T47D (cell line): ENCODE measurements around the gene CDPF1.

Source experiments
- DNase-seq, 2 experiments: peaks; one replicate each; pipeline versions ENCODE4 v3.0.0 to v3.0.0-alpha.2; 2011 to 2012; ENCODE audit warnings: low read depth in 1 of 2, low spot score in 1 of 2
- JUND ChIP-seq: IDR thresholded peaks from 2 replicates; pipeline ENCODE4 v1.6.1; 2012; ENCODE audit warnings: low read depth
- in situ Hi-C: cut with HindIII; loops from 2 replicates; pipeline ENCODE4 v1.10.0; 2016; ENCODE audit warnings: low sequenced_read_pairs, low pct_unique_long_range_greater_than_20kb

CDPF1 gene

DNA sequence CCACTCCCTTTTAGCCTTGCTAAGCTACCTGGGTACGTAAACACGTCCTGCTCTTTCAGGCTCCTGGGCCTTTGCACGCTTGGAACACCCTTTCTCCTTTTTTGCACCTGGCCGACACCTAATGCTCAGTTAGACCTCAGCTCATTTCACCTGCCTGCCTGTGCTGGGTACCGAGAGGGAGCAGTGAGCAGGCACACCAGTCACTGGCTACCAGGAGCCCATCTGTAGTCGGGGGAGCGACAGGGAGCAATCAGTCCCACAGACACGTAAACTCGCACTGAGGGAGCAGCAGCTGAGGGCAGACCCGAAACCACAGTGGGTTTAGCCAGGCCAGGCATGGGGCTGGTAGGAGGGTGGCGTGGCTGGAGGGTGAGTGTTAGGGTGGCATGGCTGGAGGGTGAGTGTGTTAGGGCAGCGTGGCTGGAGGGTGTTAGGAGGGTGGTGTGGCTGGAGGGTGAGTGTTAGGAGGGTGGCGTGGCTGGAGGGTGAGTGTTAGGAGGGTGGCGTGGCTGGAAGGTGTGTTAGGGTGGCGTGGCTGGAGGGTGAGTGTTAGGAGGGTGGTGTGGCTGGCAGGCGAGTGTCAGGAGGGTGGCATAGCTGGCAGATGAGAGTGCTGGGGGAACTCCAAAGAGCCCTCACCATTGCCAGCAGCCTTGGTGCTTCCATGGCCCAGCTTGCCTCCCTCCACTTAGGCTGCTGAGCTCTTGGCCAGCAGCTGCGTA is 40.2 kb upstream of the CDPF1 start:
- no peak for DNase-seq
- in situ Hi-C loops: no loop called here
- TF ChIP-seq JUND: no peak

DNA sequence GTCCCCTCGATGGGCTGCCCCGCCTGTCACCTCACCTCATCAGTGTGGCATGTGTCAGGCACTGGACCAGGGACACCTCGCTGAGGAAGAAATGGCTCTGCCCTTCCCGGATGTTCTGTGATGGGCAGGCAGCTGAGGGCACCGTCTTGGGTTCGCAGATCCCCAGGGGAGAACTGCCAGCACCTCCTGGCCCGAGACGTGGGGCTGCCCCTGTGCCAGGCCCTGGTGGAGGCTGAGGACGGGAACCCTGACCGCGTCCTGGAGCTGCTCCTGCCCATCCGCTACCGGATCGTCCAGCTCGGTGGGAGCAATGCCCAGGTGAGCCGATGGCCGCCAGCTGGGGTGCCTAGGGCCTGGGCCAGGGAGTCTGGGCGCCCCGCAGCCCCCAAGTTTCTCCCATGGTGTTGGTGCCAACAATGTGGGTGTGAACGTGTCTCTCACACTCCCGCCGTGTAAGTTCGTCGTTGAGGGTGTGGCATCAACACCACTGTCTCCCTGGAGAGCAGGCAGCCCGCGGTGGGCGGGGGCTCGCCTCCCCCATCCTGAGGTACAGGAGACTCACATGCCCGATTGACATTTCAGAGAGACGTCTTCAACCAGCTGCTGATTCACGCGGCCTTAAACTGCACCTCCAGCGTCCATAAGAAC is 39.3 kb upstream of the CDPF1 start:
- in situ Hi-C loops: no loop called here
- DNase-seq: no peak
- TF ChIP-seq JUND: no peak

DNA sequence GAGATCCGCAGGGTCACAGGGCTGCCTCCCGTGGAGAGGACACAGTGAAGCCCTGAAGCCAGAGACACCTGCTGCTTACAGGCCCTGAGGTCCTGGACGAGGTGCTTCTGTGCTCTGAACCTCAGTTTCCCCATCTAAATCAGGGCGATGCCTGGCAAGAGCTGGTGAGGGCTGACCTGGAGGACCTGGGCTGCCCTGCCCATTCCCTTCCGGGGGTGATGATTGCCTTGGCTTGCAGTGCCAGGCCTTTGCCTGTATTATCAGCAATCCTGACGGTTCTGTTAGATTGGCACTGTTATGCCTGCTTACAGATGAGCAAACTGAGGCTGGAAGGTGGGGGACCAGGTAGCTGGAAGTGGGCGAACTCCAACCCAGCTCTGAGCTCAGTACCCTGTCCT is 38.8 kb upstream of the CDPF1 start:
- no peak for DNase-seq
- in situ Hi-C loops: no loop called here
- TF ChIP-seq JUND: no peak

DNA sequence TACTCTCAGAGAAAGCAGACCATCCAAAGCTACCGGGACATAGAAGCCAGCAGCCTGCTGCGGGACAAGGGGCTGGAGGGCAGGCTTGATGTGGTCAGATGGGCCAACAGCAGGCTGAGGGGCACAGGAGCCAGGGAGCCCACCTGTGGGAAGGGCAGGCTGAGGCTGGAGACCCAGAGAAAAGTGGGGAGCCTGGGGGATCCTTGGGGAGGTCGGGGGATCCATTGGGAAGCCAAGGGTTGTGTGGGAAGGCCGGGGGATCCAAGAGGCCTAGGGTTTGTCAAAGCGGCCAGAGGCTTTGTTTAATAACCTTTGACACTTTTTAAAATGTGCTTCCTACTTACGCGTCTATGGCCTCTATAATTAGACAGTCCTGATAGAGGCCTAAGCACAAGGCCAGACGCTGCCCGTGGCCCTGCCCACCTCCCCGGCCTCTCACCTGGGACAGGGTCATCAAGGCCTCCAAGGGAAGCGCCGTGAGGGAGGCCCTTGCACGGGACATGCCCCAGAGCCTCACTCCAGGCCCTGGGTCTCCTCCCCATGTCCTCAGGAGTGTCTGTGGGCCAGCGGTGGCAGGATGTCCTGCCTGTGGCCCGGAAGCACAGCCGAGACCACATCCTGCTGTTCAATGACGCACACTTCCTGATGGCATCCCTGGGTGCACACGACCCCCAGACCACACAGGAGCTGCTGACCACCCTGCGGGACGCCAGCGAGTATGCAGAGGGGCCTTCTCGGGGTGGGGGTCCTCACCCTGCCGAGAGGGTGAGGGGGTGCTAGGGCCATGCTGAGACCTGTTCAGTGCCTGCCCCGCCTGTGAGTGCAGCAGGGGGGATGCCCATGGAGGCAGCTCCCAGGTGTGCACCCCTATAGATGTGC is 38.0 kb upstream of the CDPF1 start:
- in situ Hi-C loops: no loop called here

DNA sequence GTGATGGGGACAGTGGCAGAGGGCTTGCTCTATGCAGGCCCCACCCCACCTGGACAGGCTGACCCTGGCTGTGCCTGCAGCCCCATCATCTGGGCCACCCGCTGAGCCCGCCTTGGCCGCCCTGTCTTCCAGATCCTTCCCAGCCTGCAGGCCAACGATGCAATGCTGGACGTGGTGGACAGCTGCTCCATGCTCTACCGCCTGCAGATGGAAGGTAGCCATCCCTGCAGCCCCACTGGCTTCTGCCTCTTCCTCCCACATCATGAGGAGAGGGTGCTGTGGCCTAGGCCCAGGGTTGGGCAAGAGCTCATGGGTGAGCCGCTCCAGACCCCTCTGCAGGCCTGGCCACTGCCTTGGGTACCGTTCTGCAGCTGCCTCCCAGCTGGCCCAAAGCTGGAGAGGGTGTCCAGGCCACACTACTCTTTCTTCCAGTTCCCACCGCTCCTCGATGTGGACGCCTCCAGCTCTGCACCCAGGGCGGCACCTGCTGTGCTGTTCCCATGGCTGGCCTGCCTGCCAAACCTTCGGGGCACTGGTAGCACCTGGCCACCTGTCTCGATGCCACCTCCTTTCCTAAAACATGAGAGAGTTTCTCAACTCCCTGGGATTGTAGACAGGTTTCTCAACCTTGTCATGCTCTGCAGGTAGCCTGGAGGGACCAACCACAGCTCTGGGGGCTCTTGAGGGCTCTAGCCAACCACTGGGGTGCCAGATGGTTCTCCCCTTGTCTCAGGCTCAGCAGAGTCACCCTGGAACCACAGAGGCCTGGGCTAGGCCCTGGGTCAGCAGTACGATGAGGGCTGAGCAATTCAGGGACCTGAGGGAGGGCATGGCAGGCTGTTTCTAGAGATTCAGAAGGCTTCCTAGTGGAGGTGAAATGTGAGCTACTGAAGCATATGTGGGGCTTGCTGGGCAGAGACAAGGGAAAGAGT is 37.1 kb upstream of the CDPF1 start:
- TF ChIP-seq JUND: no peak
- no peak for DNase-seq
- in situ Hi-C loops: no loop called here

More for the DNA sequence above, 38.0 kb upstream of the CDPF1 start:
- TF ChIP-seq JUND: no peak
- DNase-seq: no peak

DNA sequence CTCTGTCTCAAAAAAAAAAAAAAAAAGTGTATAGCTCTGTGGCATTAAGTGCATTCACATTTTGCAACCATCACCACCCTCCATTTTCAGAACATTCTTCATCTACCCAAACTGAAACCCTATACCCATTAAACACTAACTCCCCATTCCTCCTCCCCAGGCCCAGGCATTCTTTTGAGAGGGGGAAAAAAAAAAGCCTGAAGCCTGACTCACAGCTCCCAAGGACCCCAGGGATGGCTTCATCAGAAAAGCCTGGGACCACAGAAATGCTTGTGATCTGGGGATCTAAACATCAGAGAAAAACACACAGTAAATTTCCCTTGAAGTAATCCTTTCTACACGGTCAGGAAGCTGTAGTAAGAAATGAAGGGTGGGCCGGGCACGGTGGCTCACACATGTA is 35.9 kb upstream of the CDPF1 start:
- in situ Hi-C loops: no loop called here
- no peak for DNase-seq

DNA sequence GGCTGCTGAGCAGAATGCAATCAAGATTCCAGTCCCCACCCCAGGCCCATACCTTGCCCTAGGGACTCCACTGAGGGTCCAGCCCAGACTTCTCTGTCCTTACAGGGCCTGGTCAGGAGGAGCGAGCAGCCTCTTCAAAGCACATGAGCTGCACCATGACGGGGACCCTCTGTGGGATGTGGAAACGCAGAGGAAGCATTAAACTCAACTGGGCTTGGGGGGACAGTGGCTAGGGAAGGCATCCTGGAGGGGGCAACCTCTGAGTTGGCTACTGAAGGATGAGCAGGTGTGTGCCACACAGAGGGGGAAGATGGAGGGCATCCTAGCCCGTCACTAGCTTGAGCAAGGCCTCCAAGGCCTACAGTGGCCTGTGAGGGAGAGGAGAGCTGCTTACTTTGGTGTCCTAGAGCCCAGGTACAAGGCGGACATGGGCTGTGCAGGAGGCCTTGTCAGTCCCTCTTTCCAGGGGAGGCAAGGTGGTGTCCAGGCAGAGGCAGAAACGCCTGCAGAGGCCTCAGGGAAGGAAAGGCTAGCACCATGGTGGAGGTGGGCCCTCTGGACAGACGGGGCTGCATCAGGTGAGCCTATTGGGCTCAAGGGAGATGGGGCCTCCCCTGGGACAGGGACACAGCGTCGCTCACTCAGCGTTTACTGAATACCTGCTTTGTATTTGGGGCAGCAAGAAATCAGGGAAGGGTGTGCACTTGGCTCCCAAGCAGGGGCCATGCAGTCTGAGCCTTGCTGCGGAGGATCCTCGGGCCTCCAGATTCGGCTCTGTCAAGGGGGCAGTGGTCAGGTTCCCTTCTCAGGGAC is 32.0 kb upstream of the CDPF1 start:
- no peak for DNase-seq
- TF ChIP-seq JUND: no peak
- in situ Hi-C loops: no loop called here

More for the DNA sequence above, 35.9 kb upstream of the CDPF1 start:
- no peak for TF ChIP-seq JUND

DNA sequence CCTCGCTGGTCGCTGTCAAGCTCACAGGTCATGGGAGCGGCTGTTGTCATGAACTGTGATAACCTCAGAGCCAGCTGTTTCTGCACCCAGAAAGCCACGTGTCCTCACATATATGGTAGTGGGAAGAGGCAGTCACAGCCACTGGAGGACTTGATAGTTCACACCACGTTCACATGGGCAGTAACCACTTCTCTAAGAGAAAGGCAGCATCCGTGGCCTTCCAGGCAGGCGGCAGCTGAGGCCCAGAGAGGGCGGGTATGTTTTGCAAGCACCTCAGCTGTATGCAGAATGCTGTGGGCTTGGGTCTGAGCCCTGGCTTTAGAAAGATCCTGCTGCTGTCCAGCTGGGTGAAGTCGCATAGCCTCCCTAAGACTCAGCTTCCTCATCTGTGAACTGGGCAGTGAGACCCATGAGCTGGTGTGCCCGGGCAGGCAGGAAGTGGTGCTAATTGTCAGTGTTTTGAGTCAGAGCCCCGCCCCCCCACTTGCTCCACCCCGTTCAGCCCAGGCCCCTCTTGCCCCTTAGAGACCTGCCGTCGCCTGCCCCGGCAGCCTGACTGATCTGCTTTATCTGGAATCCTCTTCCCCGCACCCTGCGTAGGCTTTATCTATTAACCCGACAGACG is 31.0 kb upstream of the CDPF1 start:
- in situ Hi-C loops: no loop called here
- DNase-seq: no peak
- TF ChIP-seq JUND: no peak

DNA sequence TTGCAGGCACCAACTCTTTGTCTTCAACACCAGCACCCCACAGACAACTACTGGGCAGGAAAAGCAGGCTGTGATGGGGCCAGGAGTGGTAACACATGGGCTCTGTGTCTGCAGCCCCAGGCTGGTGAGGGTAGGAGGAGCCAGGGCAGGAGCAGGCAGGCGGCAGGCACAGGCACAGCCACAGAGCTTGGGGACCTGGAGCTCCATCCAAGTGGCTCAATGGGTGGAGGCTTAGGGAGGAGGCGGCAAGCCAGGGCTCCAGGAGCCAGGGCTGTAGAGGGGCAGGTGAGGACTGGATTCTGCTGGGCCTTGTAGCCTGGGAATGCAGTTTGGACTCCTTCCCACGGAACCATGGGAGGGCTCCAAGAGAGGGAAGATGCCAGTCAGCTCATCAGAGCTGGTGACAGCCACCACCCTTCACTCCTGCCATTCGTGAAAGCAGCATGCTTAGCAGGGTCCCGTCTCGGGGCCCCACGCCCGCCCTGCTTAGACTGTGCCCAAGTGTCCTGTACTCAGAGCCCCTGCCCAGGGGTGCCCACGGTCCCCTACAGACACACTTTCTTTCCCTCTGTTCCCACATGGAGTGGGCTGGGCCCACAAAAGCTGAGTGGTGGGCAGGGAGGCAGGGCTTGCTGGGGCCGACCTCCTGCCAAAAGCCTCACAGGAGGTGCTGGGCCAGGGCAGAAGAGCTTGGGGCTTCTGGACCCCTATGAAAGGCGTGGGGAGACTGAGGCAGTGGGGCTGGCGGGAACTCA is 30.1 kb upstream of the CDPF1 start:
- TF ChIP-seq JUND: no peak
- DNase-seq: no peak
- in situ Hi-C loops: no loop called here

DNA sequence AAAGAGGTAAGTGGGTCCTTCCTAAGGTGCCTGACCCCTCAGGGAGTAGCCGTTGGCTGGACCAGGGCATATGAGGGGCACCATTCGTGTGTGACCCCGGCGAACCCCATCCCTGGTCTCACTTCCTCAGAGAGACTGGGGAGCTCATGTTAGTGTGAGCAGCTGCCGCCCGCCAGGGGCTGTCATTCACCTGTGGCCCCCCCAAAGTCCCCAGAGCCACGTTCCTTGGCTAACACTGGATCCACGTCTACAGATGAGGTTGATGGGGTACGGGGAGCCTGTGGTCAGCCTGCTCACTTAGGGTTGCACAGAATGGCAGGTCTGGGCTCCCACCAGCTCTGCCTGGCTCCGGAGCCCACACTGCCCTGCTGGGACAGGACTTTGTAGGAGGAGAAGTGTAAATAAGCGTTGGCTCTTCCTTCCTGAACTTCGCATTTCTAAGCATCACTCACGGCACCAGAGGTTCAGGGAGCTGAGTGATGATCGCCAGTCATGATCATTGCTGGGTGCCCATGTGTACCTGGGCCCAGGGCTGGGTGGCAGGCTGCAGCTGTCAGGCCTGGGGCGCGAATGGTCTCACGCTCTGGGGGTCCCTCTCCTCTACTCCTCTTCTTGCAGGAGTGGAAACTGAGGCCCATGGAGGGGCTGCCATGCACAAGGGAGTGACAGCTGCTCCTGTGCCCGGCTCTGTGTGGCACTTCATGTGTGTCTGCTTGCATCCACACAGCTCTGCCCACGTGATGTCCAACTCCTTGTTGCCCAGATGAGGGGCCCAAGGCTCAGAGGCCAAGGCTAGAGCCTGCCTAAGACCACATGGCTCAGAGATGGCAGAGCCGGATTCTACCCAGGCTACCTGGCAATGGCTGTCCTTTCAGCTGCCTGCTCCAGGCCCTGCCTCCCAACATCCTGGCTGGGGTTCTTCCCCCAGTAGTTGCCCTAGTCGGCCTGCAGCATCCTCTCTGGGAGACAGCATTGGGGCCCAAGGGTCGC is 28.9 kb upstream of the CDPF1 start:
- TF ChIP-seq JUND: no peak
- in situ Hi-C loops: no loop called here
- no peak for DNase-seq
